HUES6 (cell line): ENCODE results near the gene LSMEM2.
"Not testable (repeated sequence)": the region's sequence is repeated elsewhere in the genome, so short reads cannot be mapped to it uniquely, and the experiment has no call there.

ENCODE experiments used
- H3K27ac ChIP-seq: 2 replicates; pipeline ENCODE4 v1.7.0; 2013; ENCODE audit warnings: low read depth, mild to moderate bottlenecking, low read length, inconsistent platforms
- H3K27me3 ChIP-seq: 2 replicates; pipeline ENCODE4 v1.6.1; 2013; ENCODE audit warnings: low read length; ENCODE audit not compliant: control insufficient read depth, insufficient read depth
- H3K36me3 ChIP-seq: 2 replicates; pipeline ENCODE4 v1.6.1; 2013; ENCODE audit warnings: low read length; ENCODE audit not compliant: control insufficient read depth, insufficient read depth
- H3K4me1 ChIP-seq: 2 replicates; pipeline ENCODE4 v1.6.1; 2013; ENCODE audit warnings: low read length; ENCODE audit not compliant: control insufficient read depth, insufficient read depth
- H3K4me3 ChIP-seq: 2 replicates; pipeline ENCODE4 v1.5.1; 2013; ENCODE audit warnings: low read depth, low read length
- H3K9ac ChIP-seq: one replicate; pipeline ENCODE4 v1.6.1; 2013; ENCODE audit warnings: mild to moderate bottlenecking, low read length
- H3K9me3 ChIP-seq: 2 replicates; pipeline ENCODE4 v1.6.1; 2013; ENCODE audit warnings: low read depth, low read length; ENCODE audit not compliant: control insufficient read depth, insufficient read depth

LSMEM2 gene

GRCh38 chr3:50237754-50238548, 40.9 kb upstream of the LSMEM2 start:
- Histone ChIP-seq H3K9me3 (no peaks in the 10 kb centered on the region), H3K36me3 (no peaks in the 10 kb centered on the region), H3K4me3 (peak overlapping the region; percentile 94), H3K27me3 (no peaks in the 10 kb centered on the region), H3K27ac (peak overlapping the region; percentile 10; the same call in 1 of the 2 replicates), H3K9ac (peak overlapping the region; percentile 87), H3K4me1 (peaks cover 56% of the 10 kb centered on the region)

DNA sequence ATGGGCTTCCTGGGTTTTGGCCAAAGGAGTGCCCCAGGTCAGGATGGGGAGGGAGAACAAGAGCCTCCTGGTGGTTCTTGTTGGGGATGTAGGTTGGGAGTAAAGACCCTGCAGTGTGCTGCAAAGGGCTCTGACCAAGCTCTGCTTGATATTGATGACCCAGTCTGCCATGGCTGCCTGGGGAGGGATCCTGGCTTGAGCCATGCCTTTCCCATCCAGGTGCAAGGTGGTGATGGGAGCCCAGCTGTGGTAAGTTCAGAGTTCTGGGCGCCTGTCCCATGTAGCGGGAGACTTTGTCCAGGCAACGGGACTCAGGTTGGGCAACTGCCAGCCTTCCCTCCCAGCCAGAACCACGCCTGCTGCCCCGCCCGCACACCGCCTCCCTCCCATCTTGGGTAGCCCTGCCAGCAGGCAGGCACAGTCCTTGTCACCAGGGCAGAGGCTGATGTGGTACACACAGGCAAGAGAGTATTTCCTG, 40.3 kb upstream of the LSMEM2 start:
- peak overlapping the region; percentile 87 for H3K9ac ChIP-seq
- peak overlapping the region; percentile 94 for H3K4me3 ChIP-seq
- peaks cover 58% of the 10 kb centered on the region for H3K4me1 ChIP-seq
- H3K27me3 ChIP-seq, result no peaks in the 10 kb centered on the region
- no peaks in the 10 kb centered on the region for H3K36me3 ChIP-seq
- no peaks in the 10 kb centered on the region for H3K9me3 ChIP-seq
- peak overlapping the region; percentile 10; the same call in 1 of the 2 replicates for H3K27ac ChIP-seq

DNA sequence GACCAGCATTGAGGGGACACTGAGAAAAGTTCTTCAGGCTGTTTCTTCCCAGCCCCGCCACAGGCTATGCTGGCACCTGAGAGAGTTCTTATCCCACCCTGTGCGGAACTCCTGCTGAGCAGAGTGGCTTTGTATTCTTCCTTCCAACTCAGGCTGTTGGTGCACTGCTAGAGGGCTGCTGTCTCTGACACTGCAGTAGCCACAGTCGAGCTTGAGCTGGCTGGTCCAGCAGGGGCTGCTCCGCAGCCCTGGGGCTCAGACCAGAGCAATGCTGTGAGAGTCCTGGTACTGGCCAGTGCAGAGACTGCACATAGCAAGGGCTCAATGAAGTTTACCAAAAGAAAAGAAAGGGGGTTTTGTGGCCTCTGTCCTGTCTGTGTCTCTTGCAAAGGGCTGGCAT, 39.2 kb upstream of the LSMEM2 start:
- no peak overlapping the region for H3K9ac ChIP-seq
- no peaks in the 10 kb centered on the region for H3K27me3 ChIP-seq
- no peaks in the 10 kb centered on the region for H3K9me3 ChIP-seq
- no peak overlapping the region for H3K4me3 ChIP-seq
- H3K36me3 ChIP-seq, result no peaks in the 10 kb centered on the region
- H3K27ac ChIP-seq, result no peak overlapping the region
- peaks cover 65% of the 10 kb centered on the region for H3K4me1 ChIP-seq

- no peaks in the 10 kb centered on the region for H3K27me3 ChIP-seq
- H3K4me3 ChIP-seq, result peak overlapping the region; percentile 64
- no peaks in the 10 kb centered on the region for H3K9me3 ChIP-seq
- no peaks in the 10 kb centered on the region for H3K36me3 ChIP-seq
- H3K4me1 ChIP-seq, result peaks cover 76% of the 10 kb centered on the region
- peak overlapping the region; percentile 91 for H3K27ac ChIP-seq
- H3K9ac ChIP-seq, result peak overlapping the region; percentile 76
Measured at GRCh38 chr3:50241163-50241562, 37.7 kb upstream of the LSMEM2 start.

DNA sequence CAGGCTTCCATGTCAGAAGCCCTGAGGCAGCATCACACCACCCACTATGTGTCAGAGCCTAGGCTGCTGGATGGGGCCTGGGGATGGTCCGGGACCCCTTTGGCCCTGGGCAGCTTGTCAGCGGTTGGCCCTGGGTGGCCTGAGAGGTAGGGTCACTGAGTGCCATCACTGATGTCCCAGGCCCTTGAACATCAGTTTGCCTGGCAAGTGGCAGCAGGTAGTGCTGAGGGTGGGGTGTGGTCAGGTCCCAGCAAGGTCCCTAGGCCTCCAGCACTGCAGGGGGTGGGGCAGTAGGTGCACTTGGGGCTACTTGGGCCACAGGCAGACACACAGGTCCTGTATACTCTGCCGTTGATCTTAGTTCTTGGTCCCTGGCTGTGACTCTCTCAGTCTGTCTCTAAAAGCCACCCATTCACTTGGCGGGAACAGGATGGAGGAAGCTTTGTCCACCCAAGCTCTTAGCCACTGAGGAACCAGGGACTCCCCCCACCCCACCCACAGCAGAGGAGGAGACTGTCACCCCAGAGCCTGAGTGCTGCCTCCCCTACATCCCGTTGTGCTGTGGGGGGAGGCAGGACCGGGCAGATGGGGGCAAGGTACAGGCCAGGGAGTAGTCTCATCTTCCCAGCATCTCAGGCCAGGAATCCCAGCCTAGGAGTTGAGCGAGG, 37.0 kb upstream of the LSMEM2 start:
- Histone ChIP-seq H3K4me3 (peak overlapping the region; percentile 64), H3K27ac (peak overlapping the region; percentile 91), H3K9me3 (no peaks in the 10 kb centered on the region), H3K27me3 (no peaks in the 10 kb centered on the region), H3K36me3 (no peaks in the 10 kb centered on the region; the same call in 1 of the 2 replicates), H3K9ac (peak overlapping the region; percentile 76), H3K4me1 (peaks cover 82% of the 10 kb centered on the region)

- H3K9ac ChIP-seq, result no peak overlapping the region
- H3K4me3 ChIP-seq, result no peak overlapping the region
- H3K9me3 ChIP-seq, result no peaks in the 10 kb centered on the region
- peaks cover 4% of the 10 kb centered on the region; the same call in 1 of the 2 replicates for H3K36me3 ChIP-seq
- H3K27ac ChIP-seq, result no peak overlapping the region
- H3K4me1 ChIP-seq, result peaks cover 87% of the 10 kb centered on the region
- no peaks in the 10 kb centered on the region for H3K27me3 ChIP-seq
Measured at GRCh38 chr3:50242381-50242770, 36.5 kb upstream of the LSMEM2 start.

GRCh38 chr3:50242851-50243542, 35.9 kb upstream of the LSMEM2 start:
- Histone ChIP-seq H3K27ac (peak overlapping the region; percentile 15), H3K9ac (peak overlapping the region; percentile 27), H3K36me3 (peaks cover 6% of the 10 kb centered on the region; the same call in 1 of the 2 replicates), H3K4me1 (peaks cover 84% of the 10 kb centered on the region), H3K4me3 (no peak overlapping the region), H3K9me3 (no peaks in the 10 kb centered on the region), H3K27me3 (no peaks in the 10 kb centered on the region)

DNA sequence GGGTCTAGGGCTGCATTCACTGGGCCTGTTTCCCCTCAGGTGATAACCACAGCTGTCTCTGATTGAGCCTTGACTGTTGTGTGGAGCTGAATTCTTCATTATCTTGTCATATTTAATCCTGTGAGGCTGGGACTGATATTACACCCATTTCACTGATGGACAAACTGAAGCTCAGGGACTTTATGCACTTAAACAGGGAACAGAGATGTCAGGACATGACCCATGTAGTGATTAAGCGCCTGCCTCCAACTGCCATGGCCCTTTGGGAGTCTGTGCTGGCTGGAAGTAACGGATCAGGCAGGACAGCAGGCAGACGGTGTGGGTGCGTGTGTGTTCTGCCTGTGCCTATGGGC, 35.4 kb upstream of the LSMEM2 start:
- Histone ChIP-seq H3K27me3 (no peaks in the 10 kb centered on the region), H3K9ac (no peak overlapping the region), H3K36me3 (peaks cover 6% of the 10 kb centered on the region; the same call in 1 of the 2 replicates), H3K27ac (peak overlapping the region; percentile 15), H3K9me3 (no peaks in the 10 kb centered on the region), H3K4me1 (peaks cover 83% of the 10 kb centered on the region), H3K4me3 (no peak overlapping the region)

DNA sequence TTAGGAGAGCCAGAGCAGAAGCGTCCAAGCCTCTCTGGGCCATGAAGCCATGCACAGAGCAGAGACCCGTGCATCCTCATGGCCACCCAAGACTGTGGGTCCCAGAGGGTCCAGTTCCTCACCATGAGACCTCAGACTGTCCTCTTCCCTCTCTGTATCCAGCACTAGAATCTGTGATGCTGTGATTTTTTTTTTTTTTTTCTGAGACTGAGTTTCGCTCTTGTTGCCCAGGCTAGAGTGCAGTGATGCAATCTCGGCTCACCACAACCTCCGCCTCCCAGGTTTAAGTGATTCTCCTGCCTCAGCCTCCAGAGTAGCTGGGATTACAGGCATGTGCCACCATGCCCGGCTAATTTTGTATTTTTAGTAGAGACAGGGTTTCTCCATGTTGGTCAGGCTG, 34.1 kb upstream of the LSMEM2 start:
- not testable (repeated sequence) for H3K27ac ChIP-seq, H3K9ac ChIP-seq

DNA sequence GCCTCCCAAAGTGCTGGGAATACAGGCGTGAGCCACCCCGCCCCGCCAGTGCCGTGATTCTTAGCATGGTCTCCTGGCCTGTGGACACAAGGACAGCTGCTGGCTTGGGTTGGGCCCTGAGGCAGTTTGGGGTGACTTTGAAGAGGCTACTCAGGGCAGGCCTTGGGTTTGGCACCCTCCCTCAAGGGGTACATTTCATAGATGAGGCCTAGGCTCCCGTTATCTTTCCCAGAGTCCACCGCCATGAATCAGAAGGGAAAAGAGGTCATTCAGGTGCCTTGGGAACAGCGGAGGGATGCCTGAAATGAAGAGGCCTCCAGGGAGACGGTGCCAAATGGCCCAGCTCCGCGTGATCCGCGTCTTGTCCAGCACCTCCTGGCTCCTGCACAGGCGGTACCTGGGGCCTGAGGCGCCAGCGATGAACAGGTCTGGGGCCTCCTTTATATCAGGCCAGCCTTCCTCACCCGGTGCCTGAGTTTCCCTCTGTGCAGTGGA, 33.6 kb upstream of the LSMEM2 start:
- Histone ChIP-seq H3K9me3 (no peaks in the 10 kb centered on the region), H3K9ac (peak overlapping the region; percentile 64), H3K27me3 (no peaks in the 10 kb centered on the region), H3K4me3 (peak overlapping the region; percentile 30; the same call in 1 of the 2 replicates), H3K4me1 (peaks cover 65% of the 10 kb centered on the region), H3K27ac (peak overlapping the region; percentile 88), H3K36me3 (peaks cover 16% of the 10 kb centered on the region)

More for the DNA sequence above, 34.1 kb upstream of the LSMEM2 start:
- not testable (repeated sequence) for H3K4me3 ChIP-seq, H3K9me3 ChIP-seq, H3K27me3 ChIP-seq
- Histone ChIP-seq H3K4me1 (peaks cover 70% of the 10 kb centered on the region), H3K36me3 (peaks cover 11% of the 10 kb centered on the region)
